SJCRH30 (cell line): ENCODE results near the gene ANAPC4. TPM values are rescaled to one million over a fixed set of nuclear protein-coding genes. Genes with fewer than 3 reads are reported as not detected.

Source experiments
- DNase-seq, 2 experiments: peaks; one replicate each; pipeline ENCODE4 v3.0.0-alpha.2; 2015 to 2020
- H3K27ac ChIP-seq: fragments of 250-450 bp; sonication (Bioruptor Pico); 2 replicates; pipeline ENCODE4 v1.5.1; 2020; ENCODE audit warnings: mild to moderate bottlenecking, moderate library complexity
- H3K27me3 ChIP-seq: fragments of 250-450 bp; sonication (Bioruptor Pico); 2 replicates; pipeline ENCODE4 v1.5.1; 2020; ENCODE audit warnings: mild to moderate bottlenecking, moderate library complexity
- H3K36me3 ChIP-seq: fragments of 250-450 bp; sonication (Bioruptor Pico); 2 replicates; pipeline ENCODE4 v1.5.1; 2020; ENCODE audit warnings: mild to moderate bottlenecking, moderate library complexity
- H3K4me1 ChIP-seq: fragments of 250-450 bp; sonication (Bioruptor Pico); 2 replicates; pipeline ENCODE4 v1.5.1; 2020; ENCODE audit warnings: mild to moderate bottlenecking, moderate library complexity
- H3K4me3 ChIP-seq: fragments of 250-450 bp; sonication (Bioruptor Pico); 2 replicates; pipeline ENCODE4 v1.5.1; 2020; ENCODE audit warnings: mild to moderate bottlenecking, moderate library complexity
- H3K9me3 ChIP-seq: fragments of 250-450 bp; sonication (Bioruptor Pico); replicated peaks from 2 replicates; pipeline ENCODE4 v1.5.1; 2020; ENCODE audit warnings: mild to moderate bottlenecking, moderate library complexity
- total RNA-seq: library from RNA; depleted of rRNA; stranded (reverse); fragments of >200 nt; shearing (Covaris generic); gene quantifications from 2 replicates; pipeline ENCODE4 v1.2.3, GENCODE V29; 2014

Gene ANAPC4
- total RNA-seq, 1 experiment from 2014 or later, result 49.8 TPM

GRCh38 chr4:25403699-25404098 is 26.6 kb downstream of the ANAPC4 start:
- no peaks in the 10 kb centered on the region for H3K4me1 ChIP-seq
- no peaks in the 10 kb centered on the region for H3K27me3 ChIP-seq
- no peaks in the 10 kb centered on the region for H3K9me3 ChIP-seq
- no peak overlapping the region for H3K27ac ChIP-seq
- H3K36me3 ChIP-seq, result peaks cover 57% of the 10 kb centered on the region
- DNase-seq, result no peak
- H3K4me3 ChIP-seq, result no peak overlapping the region

GRCh38 chr4:25405453-25405852 is 28.4 kb downstream of the ANAPC4 start:
- Histone ChIP-seq H3K9me3 (no peaks in the 10 kb centered on the region), H3K4me3 (no peak overlapping the region), H3K4me1 (no peaks in the 10 kb centered on the region), H3K27me3 (no peaks in the 10 kb centered on the region), H3K27ac (no peak overlapping the region), H3K36me3 (peaks cover 66% of the 10 kb centered on the region)
- DNase-seq, result no peak

GRCh38 chr4:25406081-25406692 is 29.1 kb downstream of the ANAPC4 start:
- Histone ChIP-seq H3K27ac (no peak overlapping the region), H3K9me3 (no peaks in the 10 kb centered on the region), H3K4me1 (no peaks in the 10 kb centered on the region), H3K36me3 (peaks cover 71% of the 10 kb centered on the region), H3K4me3 (no peak overlapping the region), H3K27me3 (no peaks in the 10 kb centered on the region)
- DNase-seq, result peak in 1 of 2 experiments; percentile 20

- H3K27ac ChIP-seq, result no peak overlapping the region
- H3K27me3 ChIP-seq, result no peaks in the 10 kb centered on the region
- no peaks in the 10 kb centered on the region for H3K9me3 ChIP-seq
- H3K4me3 ChIP-seq, result no peak overlapping the region
- no peaks in the 10 kb centered on the region for H3K4me1 ChIP-seq
- H3K36me3 ChIP-seq, result peaks cover 76% of the 10 kb centered on the region
- DNase-seq, result no peak
These were observed 33.9 kb downstream of the ANAPC4 start for GRCh38 chr4:25410820-25411529.

GRCh38 chr4:25413261-25413660 is 36.2 kb downstream of the ANAPC4 start:
- Histone ChIP-seq H3K27ac (no peak overlapping the region), H3K36me3 (peaks cover 70% of the 10 kb centered on the region), H3K4me1 (no peaks in the 10 kb centered on the region), H3K4me3 (no peak overlapping the region), H3K9me3 (no peaks in the 10 kb centered on the region), H3K27me3 (no peaks in the 10 kb centered on the region)
- DNase-seq, result no peak

DNA sequence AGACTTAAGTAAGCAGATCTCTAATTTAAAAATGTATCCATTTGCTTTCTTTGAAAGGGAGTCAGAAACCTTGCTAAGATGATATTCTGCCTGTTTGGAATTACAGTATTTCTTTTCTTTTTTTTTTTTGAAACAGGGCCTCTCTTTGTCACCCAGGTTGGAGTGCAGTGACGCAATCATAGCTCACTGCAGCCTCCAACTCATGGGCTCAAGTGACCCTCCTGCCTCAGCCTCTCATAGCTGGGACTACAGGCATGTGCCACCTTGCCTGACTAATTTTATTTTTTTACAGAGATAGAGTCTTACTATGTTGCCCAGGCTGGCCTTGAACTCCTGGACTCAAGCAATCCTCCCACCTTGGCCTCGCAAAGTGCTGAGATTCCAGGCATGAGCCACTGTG is 40.0 kb downstream of the ANAPC4 start:
- no peaks in the 10 kb centered on the region for H3K4me1 ChIP-seq
- peaks cover 53% of the 10 kb centered on the region for H3K36me3 ChIP-seq

GRCh38 chr4:25420931-25421330 is 43.9 kb downstream of the ANAPC4 start:
- no peak overlapping the region for H3K4me3 ChIP-seq
- H3K27me3 ChIP-seq, result no peaks in the 10 kb centered on the region
- H3K9me3 ChIP-seq, result no peaks in the 10 kb centered on the region
- H3K4me1 ChIP-seq, result no peaks in the 10 kb centered on the region
- no peak for DNase-seq
- no peak overlapping the region for H3K27ac ChIP-seq
- peaks cover 27% of the 10 kb centered on the region for H3K36me3 ChIP-seq

More for the DNA sequence above, 40.0 kb downstream of the ANAPC4 start:
- H3K4me3 ChIP-seq, result no peak overlapping the region
- H3K27ac ChIP-seq, result no peak overlapping the region
- DNase-seq, result no peak
- H3K27me3 ChIP-seq, result no peaks in the 10 kb centered on the region
- no peaks in the 10 kb centered on the region for H3K9me3 ChIP-seq

GRCh38 chr4:25421816-25422525 is 44.9 kb downstream of the ANAPC4 start:
- Histone ChIP-seq H3K27ac (no peak overlapping the region), H3K4me3 (no peak overlapping the region), H3K27me3 (no peaks in the 10 kb centered on the region), H3K9me3 (no peaks in the 10 kb centered on the region), H3K4me1 (no peaks in the 10 kb centered on the region), H3K36me3 (peaks cover 19% of the 10 kb centered on the region)
- DNase-seq, result no peak

DNA sequence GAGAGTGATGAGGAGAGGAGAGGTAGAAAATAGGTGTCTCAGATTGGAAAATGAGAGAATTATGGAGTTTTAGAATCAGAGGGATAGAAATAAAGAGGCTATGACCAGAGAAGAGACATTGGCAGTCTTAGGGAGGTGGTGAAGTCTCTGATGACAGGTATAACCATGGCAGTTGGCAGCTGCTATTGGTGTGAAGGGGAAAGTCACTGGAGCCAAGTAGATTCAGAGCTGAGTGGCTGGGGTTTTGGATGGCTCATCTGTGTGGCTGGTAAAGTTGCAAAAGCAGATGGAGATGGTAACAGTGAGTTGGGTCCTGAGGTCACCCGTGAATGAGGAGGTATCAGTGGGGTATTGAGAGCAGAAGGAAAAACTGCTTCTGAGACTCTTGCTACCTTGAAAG is 46.5 kb downstream of the ANAPC4 start:
- no peak overlapping the region for H3K27ac ChIP-seq
- DNase-seq, result no peak
- H3K36me3 ChIP-seq, result peaks cover 14% of the 10 kb centered on the region
- H3K4me3 ChIP-seq, result no peak overlapping the region
- H3K27me3 ChIP-seq, result no peaks in the 10 kb centered on the region
- no peaks in the 10 kb centered on the region for H3K4me1 ChIP-seq
- no peaks in the 10 kb centered on the region for H3K9me3 ChIP-seq

DNA sequence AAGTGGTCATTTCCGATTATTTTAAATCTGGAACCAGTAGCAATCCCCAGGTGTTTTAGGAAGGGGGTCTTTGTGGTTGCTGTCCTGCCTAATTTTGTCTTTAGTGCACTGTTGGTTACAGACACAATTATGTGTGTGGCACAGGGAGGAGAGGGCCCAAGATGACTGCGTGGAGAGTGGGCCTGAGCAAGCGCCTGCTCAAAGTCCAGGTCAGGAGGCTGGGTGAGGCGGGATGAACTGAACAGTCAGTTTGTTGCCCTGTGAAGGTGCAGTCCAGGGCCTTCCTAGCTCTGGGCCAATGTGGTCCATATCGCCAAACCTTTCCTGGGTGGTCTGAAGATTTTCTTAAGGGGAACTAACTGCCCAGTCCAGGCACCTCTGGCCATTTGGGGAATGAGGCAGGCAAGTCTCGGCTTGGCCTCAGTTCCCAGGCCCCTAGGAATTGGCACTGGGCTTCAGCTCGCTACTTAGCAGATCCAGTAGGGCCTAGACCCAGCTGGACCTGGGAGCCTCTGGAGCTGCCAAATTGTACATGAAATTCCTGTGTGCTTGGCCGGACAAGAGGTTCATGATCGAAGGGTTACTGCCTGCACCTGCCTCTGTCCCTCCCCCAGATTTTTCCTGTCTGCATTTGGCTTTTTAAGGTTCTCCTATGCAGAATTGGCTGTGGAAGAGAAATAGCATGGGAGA is 47.6 kb downstream of the ANAPC4 start:
- no peak overlapping the region for H3K27ac ChIP-seq

DNA sequence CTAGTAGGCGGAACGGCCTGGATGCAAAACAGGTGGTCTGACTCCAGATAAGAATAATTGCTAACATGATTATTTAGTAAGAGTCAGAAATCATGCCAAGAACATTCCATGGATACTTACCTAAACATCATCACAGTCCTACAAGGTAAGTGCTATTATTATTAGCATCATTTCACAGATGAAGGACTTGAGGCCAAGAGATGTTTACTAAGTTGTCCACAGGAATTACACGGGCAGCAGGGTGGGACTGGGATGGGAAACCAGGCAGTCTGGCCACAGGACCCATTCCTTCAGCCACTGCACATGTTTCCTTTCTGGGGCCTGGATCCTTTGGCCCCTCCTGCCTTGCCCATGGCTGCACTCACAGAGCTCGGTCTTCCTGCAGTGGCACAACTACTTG is 48.3 kb downstream of the ANAPC4 start:
- no peak for DNase-seq
- H3K4me1 ChIP-seq, result no peaks in the 10 kb centered on the region

More for the DNA sequence above, 47.6 kb downstream of the ANAPC4 start:
- DNase-seq, result no peak
- H3K4me1 ChIP-seq, result no peaks in the 10 kb centered on the region
- no peak overlapping the region for H3K4me3 ChIP-seq
- H3K9me3 ChIP-seq, result no peaks in the 10 kb centered on the region
- H3K27me3 ChIP-seq, result no peaks in the 10 kb centered on the region
- peaks cover 5% of the 10 kb centered on the region for H3K36me3 ChIP-seq

GRCh38 chr4:25427871-25428270 is 50.8 kb downstream of the ANAPC4 start:
- DNase-seq, result no peak
- Histone ChIP-seq H3K27me3 (no peaks in the 10 kb centered on the region), H3K9me3 (no peaks in the 10 kb centered on the region), H3K4me1 (no peaks in the 10 kb centered on the region), H3K27ac (no peak overlapping the region), H3K36me3 (no peaks in the 10 kb centered on the region), H3K4me3 (no peak overlapping the region)

More for the DNA sequence above, 48.3 kb downstream of the ANAPC4 start:
- H3K4me3 ChIP-seq, result no peak overlapping the region
- H3K27me3 ChIP-seq, result no peaks in the 10 kb centered on the region
- H3K27ac ChIP-seq, result no peak overlapping the region
- peaks cover 5% of the 10 kb centered on the region; the same call in 1 of the 2 replicates for H3K36me3 ChIP-seq
- no peaks in the 10 kb centered on the region for H3K9me3 ChIP-seq

DNA sequence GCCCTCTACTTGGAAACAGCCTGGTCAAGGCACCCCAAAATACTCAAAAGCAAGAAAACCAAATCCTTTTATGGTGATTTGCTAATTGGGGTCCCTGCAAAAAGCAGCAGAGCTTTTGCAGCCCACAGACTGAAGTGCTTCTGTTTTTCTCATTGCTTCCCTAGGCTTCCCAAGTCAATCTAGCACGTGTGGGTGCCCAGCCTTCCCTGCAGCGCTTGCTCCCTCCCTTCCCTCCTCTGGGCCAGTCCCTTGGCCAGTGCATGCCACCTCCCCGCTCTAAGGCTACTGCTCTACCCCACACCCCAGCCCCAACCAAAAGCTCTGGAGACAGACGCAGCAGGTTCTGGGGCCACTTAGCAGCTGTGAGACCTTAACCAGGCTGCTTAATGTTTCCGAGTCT is 53.6 kb downstream of the ANAPC4 start:
- no peak overlapping the region for H3K27ac ChIP-seq
- no peaks in the 10 kb centered on the region for H3K4me1 ChIP-seq
- no peaks in the 10 kb centered on the region for H3K27me3 ChIP-seq
- no peaks in the 10 kb centered on the region for H3K36me3 ChIP-seq
- H3K4me3 ChIP-seq, result no peak overlapping the region
- no peaks in the 10 kb centered on the region for H3K9me3 ChIP-seq
- DNase-seq, result no peak

DNA sequence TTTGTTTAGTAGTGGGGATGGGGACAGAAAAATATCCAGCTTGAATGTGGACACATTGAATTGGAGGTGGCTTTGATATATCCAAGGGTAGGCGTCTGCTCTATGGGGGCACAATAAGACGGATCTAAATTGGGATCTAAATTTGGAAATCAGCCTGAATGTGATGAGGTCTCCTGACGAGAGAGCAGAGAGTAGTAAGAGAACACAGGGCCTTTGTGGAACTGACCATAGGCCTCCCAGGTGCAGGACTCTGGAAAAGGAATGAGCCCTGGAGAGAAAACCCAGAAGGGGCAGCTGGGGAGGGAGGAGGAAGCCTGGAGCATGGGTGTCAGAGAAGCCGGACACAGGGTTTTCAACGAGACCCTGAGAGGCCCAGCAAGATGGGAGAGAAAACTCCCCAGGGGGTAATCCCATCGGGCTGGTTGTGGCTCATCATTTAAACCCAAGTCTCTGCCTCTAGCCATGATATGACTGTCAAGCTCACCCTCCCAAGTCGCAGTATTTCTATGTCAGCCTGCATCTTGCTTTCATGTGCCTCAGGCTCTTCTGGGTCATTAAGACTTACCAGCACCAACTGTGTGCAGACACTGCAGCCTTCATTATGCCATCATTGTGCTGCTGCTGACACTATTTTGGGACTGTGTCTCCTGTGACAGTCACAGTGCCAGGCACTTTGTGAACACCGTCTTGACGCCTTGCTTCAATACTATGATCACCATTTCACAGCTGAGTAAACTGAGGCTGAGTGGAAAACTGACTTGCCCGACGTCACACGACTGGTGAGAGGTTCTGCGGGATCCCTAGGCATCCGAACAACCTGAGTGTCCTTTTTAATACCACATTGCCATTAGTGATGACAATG is 57.1 kb downstream of the ANAPC4 start:
- no peak overlapping the region for H3K4me3 ChIP-seq
- no peaks in the 10 kb centered on the region for H3K27me3 ChIP-seq
- DNase-seq, result no peak
- peaks cover 7% of the 10 kb centered on the region; the same call in 1 of the 2 replicates for H3K4me1 ChIP-seq
- peaks cover 1% of the 10 kb centered on the region for H3K9me3 ChIP-seq
- H3K36me3 ChIP-seq, result no peaks in the 10 kb centered on the region
- no peak overlapping the region for H3K27ac ChIP-seq
